Sigmoid colon (tissue), 3 donors: ENCODE data around the gene LEF1.

ENCODE experiments used
- POLR2A ChIP-seq, 2 donors: fragments of 450-650 bp; IDR thresholded peaks; one replicate each; pipeline ENCODE4 v1.6.1; 2016; ENCODE audit warnings: antibody characterized with exemption in 2 of 2, mild to moderate bottlenecking in 2 of 2, moderate library complexity in 2 of 2
- TF ChIP-seq, protein P1 (sequence below), 4 experiments: fragments of 450-650 bp in 3 of 4; fragments of 200-600 bp in 1 of 4; IDR thresholded peaks; one replicate each; pipeline ENCODE4 v1.5.1; 2016 to 2019; ENCODE audit warnings: antibody characterized with exemption in 4 of 4, mild to moderate bottlenecking in 3 of 4, moderate library complexity in 2 of 4

DNA sequence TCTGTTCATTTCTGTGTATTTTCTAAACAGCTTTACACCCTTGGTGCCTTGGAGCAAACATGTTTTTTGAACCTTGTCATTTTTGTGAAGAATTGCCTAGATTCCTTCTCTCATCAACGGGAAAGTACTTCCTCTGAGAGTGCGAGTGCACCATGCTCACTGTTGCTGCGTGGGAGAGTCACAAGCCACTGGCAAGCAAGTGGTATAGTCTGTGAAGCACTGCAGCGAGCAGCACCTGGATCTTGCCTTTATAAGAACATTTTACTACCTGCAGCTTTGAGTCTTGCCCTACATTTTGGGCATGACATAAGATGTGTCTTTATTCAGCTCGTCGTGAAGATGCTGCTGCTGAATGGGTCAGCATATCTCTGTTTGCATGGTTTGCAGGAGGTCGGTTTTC, 134.2 kb downstream of the LEF1 start:
- TF ChIP-seq POLR2A (IDR thresholded peaks at IDR 0.05) = no peak
- TF ChIP-seq, protein P1, sequence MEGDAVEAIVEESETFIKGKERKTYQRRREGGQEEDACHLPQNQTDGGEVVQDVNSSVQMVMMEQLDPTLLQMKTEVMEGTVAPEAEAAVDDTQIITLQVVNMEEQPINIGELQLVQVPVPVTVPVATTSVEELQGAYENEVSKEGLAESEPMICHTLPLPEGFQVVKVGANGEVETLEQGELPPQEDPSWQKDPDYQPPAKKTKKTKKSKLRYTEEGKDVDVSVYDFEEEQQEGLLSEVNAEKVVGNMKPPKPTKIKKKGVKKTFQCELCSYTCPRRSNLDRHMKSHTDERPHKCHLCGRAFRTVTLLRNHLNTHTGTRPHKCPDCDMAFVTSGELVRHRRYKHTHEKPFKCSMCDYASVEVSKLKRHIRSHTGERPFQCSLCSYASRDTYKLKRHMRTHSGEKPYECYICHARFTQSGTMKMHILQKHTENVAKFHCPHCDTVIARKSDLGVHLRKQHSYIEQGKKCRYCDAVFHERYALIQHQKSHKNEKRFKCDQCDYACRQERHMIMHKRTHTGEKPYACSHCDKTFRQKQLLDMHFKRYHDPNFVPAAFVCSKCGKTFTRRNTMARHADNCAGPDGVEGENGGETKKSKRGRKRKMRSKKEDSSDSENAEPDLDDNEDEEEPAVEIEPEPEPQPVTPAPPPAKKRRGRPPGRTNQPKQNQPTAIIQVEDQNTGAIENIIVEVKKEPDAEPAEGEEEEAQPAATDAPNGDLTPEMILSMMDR (IDR thresholded peaks at IDR 0.05) = no peak
